Smooth muscle cell (in vitro differentiated cells): ENCODE measurements around the gene NSMF. TPM values are rescaled to one million over a fixed set of nuclear protein-coding genes. Genes with fewer than 3 reads are reported as not detected.

Source experiments
- DNase-seq: peaks from one replicate; lab custom pipeline; 2025; ENCODE audit not compliant: unreplicated experiment; lab: John Stamatoyannopoulos, UW
- H2AFZ ChIP-seq: fragments of 200-600 bp; sonication (generic); 2 replicates; pipeline ENCODE4 v1.6.0; 2016; ENCODE audit warnings: antibody characterized with exemption, low read depth, mild to moderate bottlenecking
- H3F3A ChIP-seq: fragments of 200-600 bp; sonication (generic); 2 replicates; pipeline ENCODE4 v1.6.0; 2017; ENCODE audit warnings: antibody characterized with exemption, low read depth
- H3K27ac ChIP-seq: fragments of 200-600 bp; sonication (generic); 2 replicates; pipeline ENCODE4 v1.5.1; 2016; ENCODE audit warnings: low read depth, mild to moderate bottlenecking
- H3K27me3 ChIP-seq: fragments of 200-600 bp; sonication (generic); 2 replicates; pipeline ENCODE4 v1.6.1; 2016; ENCODE audit warnings: low read depth, mild to moderate bottlenecking
- H3K36me3 ChIP-seq: fragments of 200-600 bp; sonication (generic); 2 replicates; pipeline ENCODE4 v1.5.1; 2016; ENCODE audit warnings: low read depth
- H3K4me1 ChIP-seq: fragments of 200-600 bp; sonication (generic); 2 replicates; pipeline ENCODE4 v1.5.1; 2016; ENCODE audit warnings: low read depth
- H3K4me2 ChIP-seq: fragments of 200-600 bp; sonication (generic); 2 replicates; pipeline ENCODE4 v1.6.0; 2016; ENCODE audit warnings: mild to moderate bottlenecking
- H3K4me3 ChIP-seq: fragments of 200-600 bp; sonication (generic); 2 replicates; pipeline ENCODE4 v1.5.1; 2016; ENCODE audit warnings: mild to moderate bottlenecking
- H3K79me2 ChIP-seq: fragments of 200-600 bp; sonication (generic); 2 replicates; pipeline ENCODE4 v1.6.0; 2016; ENCODE audit warnings: low read depth, mild to moderate bottlenecking
- H3K9ac ChIP-seq: fragments of 200-600 bp; sonication (generic); 2 replicates; pipeline ENCODE4 v1.6.0; 2016; ENCODE audit warnings: low read depth
- H3K9me3 ChIP-seq: fragments of 200-600 bp; sonication (generic); replicated peaks from 2 replicates; pipeline ENCODE4 v1.5.1; 2016; ENCODE audit warnings: low read depth
- H4K20me1 ChIP-seq: fragments of 200-600 bp; sonication (generic); 2 replicates; pipeline ENCODE4 v1.6.0; 2016; ENCODE audit warnings: low read depth
- CTCF ChIP-seq: fragments of 200-600 bp; sonication (generic); IDR thresholded peaks from 2 replicates; pipeline ENCODE4 v1.5.1; 2017; ENCODE audit warnings: borderline replicate concordance, mild to moderate bottlenecking, antibody characterized with exemption; ENCODE audit not compliant: insufficient read depth, poor library complexity, severe bottlenecking
- WGBS: methylation state at CpG from one replicate; pipeline ENCODE4 v1.1.7; 2016; ENCODE audit warnings: low lambda C conversion rate; 5-methylcytosine and 5-hydroxymethylcytosine counted together
- polyA plus RNA-seq: library from polyadenylated mRNA; unstranded; fragments of >200 nt; fragmentation: Nextera tagmentation; extraction: Ambion mirVana; gene quantifications from 2 replicates; pipeline ENCODE4 v1.2.1, GENCODE V29; 2016
- total RNA-seq: library from RNA; depleted of rRNA; stranded (reverse); fragments of >200 nt; gene quantifications from 2 replicates; pipeline ENCODE4 v1.2.3, GENCODE V29; 2014

Gene NSMF
- total and polyA plus RNA-seq, 2 experiments from 2014 or later: 30.9 to 55.9 TPM

- Histone ChIP-seq H3K36me3 (no peaks in the 10 kb centered on the region), H3K27me3 (no peaks in the 10 kb centered on the region), H2AFZ (no peak overlapping the region), H3K79me2 (no peaks in the 10 kb centered on the region), H3K4me1 (no peaks in the 10 kb centered on the region), H3F3A (no peaks in the 10 kb centered on the region), H3K27ac (no peak overlapping the region), H3K9me3 (no peaks in the 10 kb centered on the region), H4K20me1 (peaks cover 44% of the 10 kb centered on the region), H3K9ac (no peak overlapping the region), H3K4me2 (no peak overlapping the region), H3K4me3 (no peak overlapping the region)
- DNase-seq: no peak
- no peak for TF ChIP-seq CTCF
- WGBS: 95% methylated on average over 15 of the region's 15 CpGs
Measured at GRCh38 chr9:137403269-137403668, 55.9 kb downstream of the NSMF start.

- WGBS: 97% methylated on average over 11 of the region's 11 CpGs
- Histone ChIP-seq H3K27ac (no peak overlapping the region), H3K4me1 (no peaks in the 10 kb centered on the region), H3F3A (no peaks in the 10 kb centered on the region), H3K9me3 (no peaks in the 10 kb centered on the region), H3K79me2 (no peaks in the 10 kb centered on the region), H2AFZ (no peak overlapping the region), H3K4me2 (no peak overlapping the region), H3K27me3 (no peaks in the 10 kb centered on the region), H3K4me3 (no peak overlapping the region), H3K9ac (no peak overlapping the region), H4K20me1 (peaks cover 40% of the 10 kb centered on the region), H3K36me3 (no peaks in the 10 kb centered on the region)
- no peak for TF ChIP-seq CTCF
- no peak for DNase-seq
Measured at GRCh38 chr9:137402746-137403145, 56.4 kb downstream of the NSMF start.

- Histone ChIP-seq H3K4me2 (no peak overlapping the region), H3K9me3 (no peaks in the 10 kb centered on the region), H3K4me3 (no peak overlapping the region), H3K27ac (no peak overlapping the region), H3K4me1 (no peaks in the 10 kb centered on the region), H3K36me3 (no peaks in the 10 kb centered on the region), H3K9ac (no peak overlapping the region), H3F3A (no peaks in the 10 kb centered on the region), H3K79me2 (no peaks in the 10 kb centered on the region), H4K20me1 (peaks cover 26% of the 10 kb centered on the region), H2AFZ (no peak overlapping the region), H3K27me3 (no peaks in the 10 kb centered on the region)
- WGBS: 96% methylated on average over 48 of the region's 60 CpGs
- DNase-seq: no peak
- TF ChIP-seq CTCF: no peak
Measured at GRCh38 chr9:137398561-137399468, 60.3 kb downstream of the NSMF start.
